GF-D8 (cell line): ENCODE results near the gene SCYL2.
"Not testable (repeated sequence)": the region's sequence is repeated elsewhere in the genome, so short reads cannot be mapped to it uniquely, and the experiment has no call there.

Experiments
- DNase-seq: peaks from one replicate; lab custom pipeline; 2025; lab: John Stamatoyannopoulos, UW

SCYL2 gene

GRCh38 chr12:100329800-100330199 lies 62.8 kb downstream of the SCYL2 start:
- no peak for DNase-seq

GRCh38 chr12:100331871-100332270 lies 64.9 kb downstream of the SCYL2 start:
- no peak for DNase-seq

- DNase-seq = no peak
These were observed 65.9 kb downstream of the SCYL2 start for GRCh38 chr12:100332852-100333251.

- no peak for DNase-seq
These were observed 70.3 kb downstream of the SCYL2 start for GRCh38 chr12:100337299-100337698.

GRCh38 chr12:100337727-100338126 lies 70.8 kb downstream of the SCYL2 start:
- DNase-seq = no peak

GRCh38 chr12:100339071-100339470 lies 72.1 kb downstream of the SCYL2 start:
- no peak for DNase-seq

GRCh38 chr12:100342897-100343296 lies 75.9 kb downstream of the SCYL2 start:
- DNase-seq = not testable (repeated sequence)

GRCh38 chr12:100344351-100344750 lies 77.4 kb downstream of the SCYL2 start:
- DNase-seq = not testable (repeated sequence)

- no peak for DNase-seq
These were observed 78.2 kb downstream of the SCYL2 start for GRCh38 chr12:100345020-100345767.

- no peak for DNase-seq
These were observed 79.7 kb downstream of the SCYL2 start for GRCh38 chr12:100346660-100347059.

- DNase-seq = no peak
These were observed 81.9 kb downstream of the SCYL2 start for GRCh38 chr12:100348657-100349454.

GRCh38 chr12:100356644-100357223 lies 89.8 kb downstream of the SCYL2 start, which contains the start of gene SLC17A8:
SLC17A8 (plus strand) TSS chr12:100357074; CDS start chr12:100357392, 318 bp downstream.
- DNase-seq = no peak

GRCh38 chr12:100359248-100359647 lies 92.3 kb downstream of the SCYL2 start:
- DNase-seq = no peak

- no peak for DNase-seq
These were observed 92.8 kb downstream of the SCYL2 start for GRCh38 chr12:100359822-100360221.

GRCh38 chr12:100360450-100360849 lies 93.5 kb downstream of the SCYL2 start:
- DNase-seq = no peak

GRCh38 chr12:100364324-100364723 lies 97.3 kb downstream of the SCYL2 start:
- DNase-seq = no peak

GRCh38 chr12:100365411-100365810 lies 98.4 kb downstream of the SCYL2 start:
- DNase-seq = no peak

GRCh38 chr12:100368066-100368465 lies 101.1 kb downstream of the SCYL2 start:
- DNase-seq = no peak

GRCh38 chr12:100371146-100371545 lies 104.2 kb downstream of the SCYL2 start:
- no peak for DNase-seq

- no peak for DNase-seq
These were observed 106.1 kb downstream of the SCYL2 start for GRCh38 chr12:100372853-100373640.

GRCh38 chr12:100375038-100375735 lies 108.2 kb downstream of the SCYL2 start:
- DNase-seq = no peak
